PC-3 (cell line): ENCODE data around the gene PNCK. TPM values are rescaled to one million over a fixed set of nuclear protein-coding genes. Genes with fewer than 3 reads are reported as not detected.

ENCODE experiments used
- ATAC-seq: fragments of 200-7000 bp; cut with Tn5 transposase; 2 replicates; pipeline ENCODE4 v1.9.1; 2020; ENCODE audit warnings: mild to moderate bottlenecking, moderate library complexity
- BruUV-seq: library from RNA; stranded (reverse); fragments of 400-500 nt; replicated peaks from 2 replicates; lab custom pipeline; 2021; lab: Mats Ljungman, UMichigan
- CTCF ChIA-PET: fragments of 300-600 bp; sonication (Branson Sonifier 250); formaldehyde crosslinking; loops from one replicate; lab custom pipeline; 2022; ENCODE audit warnings: antibody characterized with exemption; lab: Charles Lee
- POLR2A ChIA-PET: fragments of 300-600 bp; sonication (Branson Sonifier 250); formaldehyde crosslinking; loops from one replicate; lab custom pipeline; 2022; ENCODE audit warnings: antibody characterized with exemption; ENCODE audit not compliant: unreplicated experiment; lab: Charles Lee
- DNase-seq: peaks from one replicate; pipeline ENCODE4 v3.0.0-alpha.2; 2015
- H2AFZ ChIP-seq: fragments of 300-600 bp; sonication (generic); 2 replicates; pipeline ENCODE4 v1.6.0; 2016; ENCODE audit warnings: antibody characterized with exemption, low read length
- H3F3A ChIP-seq: fragments of 300-600 bp; sonication (generic); one replicate; pipeline ENCODE4 v1.6.0; 2017; ENCODE audit warnings: antibody characterized with exemption, low read length, control low read depth, mild to moderate bottlenecking; ENCODE audit not compliant: unreplicated experiment
- H3K27ac ChIP-seq: fragments of 300-600 bp; sonication (generic); 2 replicates; pipeline ENCODE4 v1.5.1; 2016; ENCODE audit warnings: mild to moderate bottlenecking, low read length
- H3K27me3 ChIP-seq: fragments of 300-600 bp; sonication (generic); 2 replicates; pipeline ENCODE4 v1.6.1; 2016; ENCODE audit warnings: low read length, mixed read lengths
- H3K36me3 ChIP-seq: fragments of 300-600 bp; sonication (generic); 2 replicates; pipeline ENCODE4 v1.6.1; 2016; ENCODE audit warnings: low read depth, mixed run types, low read length, mixed read lengths
- H3K4me1 ChIP-seq: fragments of 300-600 bp; sonication (generic); 2 replicates; pipeline ENCODE4 v1.5.1; 2016; ENCODE audit warnings: low read length; ENCODE audit not compliant: insufficient read depth
- H3K4me2 ChIP-seq: fragments of 300-600 bp; sonication (generic); 2 replicates; pipeline ENCODE4 v1.6.0; 2016; ENCODE audit warnings: low read length
- H3K4me3 ChIP-seq: fragments of 300-600 bp; sonication (generic); 2 replicates; pipeline ENCODE4 v1.5.1; 2016; ENCODE audit warnings: mild to moderate bottlenecking, low read length, mixed read lengths
- H3K79me2 ChIP-seq: fragments of 300-600 bp; sonication (generic); 2 replicates; pipeline ENCODE4 v1.6.1; 2017; ENCODE audit warnings: low read length, mixed read lengths
- H3K9ac ChIP-seq: fragments of 300-600 bp; sonication (generic); 2 replicates; pipeline ENCODE4 v1.6.0; 2016; ENCODE audit warnings: mild to moderate bottlenecking, low read length
- H3K9me2 ChIP-seq: fragments of 300-600 bp; sonication (generic); replicated peaks from 2 replicates; pipeline ENCODE4 v1.6.1; 2016; ENCODE audit warnings: mixed run types, low read length, mixed read lengths
- H3K9me3 ChIP-seq: fragments of 300-600 bp; sonication (generic); 2 replicates; pipeline ENCODE4 v1.6.1; 2016; ENCODE audit warnings: low read length, mixed read lengths
- H4K20me1 ChIP-seq: fragments of 300-600 bp; sonication (generic); 2 replicates; pipeline ENCODE4 v1.6.1; 2016; ENCODE audit warnings: low read length, mixed read lengths
- EZH2 ChIP-seq: fragments of 300-600 bp; sonication (generic); IDR thresholded peaks from one replicate; pipeline ENCODE4 v1.6.1; 2017; ENCODE audit warnings: antibody characterized with exemption, mild to moderate bottlenecking, low read length; ENCODE audit not compliant: unreplicated experiment
- EZH2phosphoT487 ChIP-seq: fragments of 300-600 bp; sonication (generic); IDR thresholded peaks from 2 replicates; pipeline ENCODE4 v1.6.1; 2018; ENCODE audit warnings: mild to moderate bottlenecking, antibody characterized with exemption, low read length, borderline replicate concordance
- intact Hi-C: fragments of 100-400 bp; cut with micrococcal nuclease; formaldehyde crosslinking; loops from 2 replicates; pipeline ENCODE4 v1.9.0; 2023
- total RNA-seq: library from RNA; depleted of rRNA; stranded (reverse); fragments of >200 nt; gene quantifications from 2 replicates; pipeline ENCODE4 v1.2.3, GENCODE V29; 2014
- TF ChIP-seq, protein P1 (sequence below): fragments of 300-600 bp; sonication (generic); conservative IDR thresholded peaks from 2 replicates; pipeline ENCODE4 v1.5.1; 2017; ENCODE audit warnings: antibody characterized with exemption, low read depth, mild to moderate bottlenecking, low read length

The PNCK gene
- total RNA-seq, 1 experiment from 2014 or later, result 1.0 TPM

DNA sequence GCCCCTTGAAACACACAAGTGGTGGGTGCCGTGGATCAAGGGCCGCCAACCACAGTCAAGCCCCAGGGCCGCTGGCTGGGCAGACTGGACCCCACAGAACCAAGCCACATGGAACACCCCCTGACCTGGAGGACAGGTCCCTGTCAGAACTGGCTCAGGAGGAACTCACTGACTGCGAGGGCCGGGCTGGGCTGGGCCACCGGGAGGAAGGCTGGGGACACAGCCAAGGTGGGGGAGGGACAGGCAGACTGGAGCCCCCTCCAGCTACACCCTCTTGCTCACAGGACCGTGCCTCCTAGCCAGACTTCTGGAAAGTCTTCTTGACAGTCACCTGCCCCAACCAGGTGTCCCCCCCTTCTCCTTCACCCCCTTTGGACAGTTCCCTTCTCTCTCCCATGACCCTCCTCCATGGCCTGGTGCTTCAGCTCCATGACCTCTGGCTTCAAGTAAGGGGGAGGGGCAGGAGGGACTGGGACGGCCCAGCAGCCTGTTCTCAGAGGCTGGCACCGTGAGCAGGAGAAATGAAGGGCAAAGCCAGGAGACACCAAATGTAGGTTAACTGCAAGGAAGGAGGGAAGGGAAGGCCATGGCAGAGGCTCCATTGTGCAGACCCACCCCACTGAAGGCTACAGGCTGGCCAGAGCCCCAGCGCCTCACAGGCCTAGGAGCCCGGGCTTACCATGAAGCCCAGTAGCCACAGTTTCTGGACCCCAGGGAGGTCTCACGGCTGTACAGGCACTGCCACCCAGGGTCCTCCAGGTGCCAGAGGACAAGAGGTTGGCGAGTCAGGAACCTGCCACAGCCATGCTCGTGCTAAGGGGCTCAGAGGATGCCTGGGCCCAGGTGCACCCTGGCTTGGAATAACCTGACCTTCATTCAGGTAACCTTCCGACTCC is 49.2 kb downstream of the PNCK start:
- H3K27me3 ChIP-seq, result peaks cover 27% of the 10 kb centered on the region; the same call in 1 of the 2 replicates
- CTCF ChIA-PET, result no interaction called here
- no peaks in the 10 kb centered on the region for H3F3A ChIP-seq
- no peaks in the 10 kb centered on the region for H3K9me3 ChIP-seq
- no peak overlapping the region for H3K4me3 ChIP-seq
- DNase-seq (no peak), ATAC-seq (no peak)
- no peak overlapping the region for H3K27ac ChIP-seq
- H4K20me1 ChIP-seq, result no peaks in the 10 kb centered on the region
- no peaks in the 10 kb centered on the region for H3K79me2 ChIP-seq
- no peaks in the 10 kb centered on the region for H3K4me1 ChIP-seq
- no peak overlapping the region for H3K9ac ChIP-seq
- no peak for TF ChIP-seq EZH2
- no peak for TF ChIP-seq EZH2phosphoT487
- TF ChIP-seq, protein P1, sequence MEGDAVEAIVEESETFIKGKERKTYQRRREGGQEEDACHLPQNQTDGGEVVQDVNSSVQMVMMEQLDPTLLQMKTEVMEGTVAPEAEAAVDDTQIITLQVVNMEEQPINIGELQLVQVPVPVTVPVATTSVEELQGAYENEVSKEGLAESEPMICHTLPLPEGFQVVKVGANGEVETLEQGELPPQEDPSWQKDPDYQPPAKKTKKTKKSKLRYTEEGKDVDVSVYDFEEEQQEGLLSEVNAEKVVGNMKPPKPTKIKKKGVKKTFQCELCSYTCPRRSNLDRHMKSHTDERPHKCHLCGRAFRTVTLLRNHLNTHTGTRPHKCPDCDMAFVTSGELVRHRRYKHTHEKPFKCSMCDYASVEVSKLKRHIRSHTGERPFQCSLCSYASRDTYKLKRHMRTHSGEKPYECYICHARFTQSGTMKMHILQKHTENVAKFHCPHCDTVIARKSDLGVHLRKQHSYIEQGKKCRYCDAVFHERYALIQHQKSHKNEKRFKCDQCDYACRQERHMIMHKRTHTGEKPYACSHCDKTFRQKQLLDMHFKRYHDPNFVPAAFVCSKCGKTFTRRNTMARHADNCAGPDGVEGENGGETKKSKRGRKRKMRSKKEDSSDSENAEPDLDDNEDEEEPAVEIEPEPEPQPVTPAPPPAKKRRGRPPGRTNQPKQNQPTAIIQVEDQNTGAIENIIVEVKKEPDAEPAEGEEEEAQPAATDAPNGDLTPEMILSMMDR, result no peak
- intact Hi-C loops, result no loop called here
- no peaks in the 10 kb centered on the region for H3K36me3 ChIP-seq
- H2AFZ ChIP-seq, result no peak overlapping the region
- no TSS peak for BruUV-seq
- no peaks in the 10 kb centered on the region for H3K9me2 ChIP-seq
- POLR2A ChIA-PET, result no interaction called here
- no peak overlapping the region for H3K4me2 ChIP-seq

DNA sequence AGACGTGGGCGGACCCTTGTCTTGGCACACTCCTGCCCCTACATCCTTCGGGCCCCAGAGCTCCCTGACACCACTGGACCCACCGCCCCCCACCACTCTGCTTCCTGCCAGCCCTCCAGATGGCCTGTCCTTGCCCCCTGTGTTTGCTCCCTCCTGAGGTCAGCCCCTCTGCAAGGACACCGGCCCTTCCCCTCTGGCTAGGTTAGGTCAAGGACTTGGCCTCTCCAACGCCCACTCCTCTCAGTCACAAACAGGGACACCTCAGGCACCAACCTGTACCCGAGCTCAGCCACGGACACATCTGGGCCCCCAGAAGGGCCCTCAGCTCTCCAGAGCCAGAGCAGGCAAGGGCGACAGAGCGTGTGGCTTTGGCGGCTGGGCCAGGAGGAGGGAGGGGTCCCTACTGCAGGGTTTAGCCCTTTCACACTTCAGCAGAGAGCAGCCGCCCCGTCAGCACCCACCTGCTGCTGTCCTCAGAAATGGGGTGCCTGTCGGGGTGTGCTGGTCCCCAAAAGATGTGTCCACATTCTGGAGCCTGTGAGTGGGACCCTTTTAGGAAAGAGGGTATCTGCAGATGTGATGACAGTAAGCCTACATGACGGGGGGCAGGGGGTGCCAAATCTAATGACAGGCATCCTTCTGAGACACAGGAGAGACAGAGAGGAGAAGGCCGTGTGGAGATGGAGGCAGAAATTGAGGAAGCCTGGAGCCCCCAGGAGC is 50.1 kb downstream of the PNCK start:
- TF ChIP-seq EZH2, result no peak
- no peak for TF ChIP-seq EZH2phosphoT487
- TF ChIP-seq, protein P1, result no peak
- no peak for ATAC-seq

More for the DNA sequence above, 50.1 kb downstream of the PNCK start:
- Histone ChIP-seq H3K36me3 (no peaks in the 10 kb centered on the region), H3K27me3 (peaks cover 30% of the 10 kb centered on the region), H3K9me2 (no peaks in the 10 kb centered on the region), H4K20me1 (no peaks in the 10 kb centered on the region), H3K4me3 (no peak overlapping the region), H3K79me2 (no peaks in the 10 kb centered on the region), H3K4me2 (no peak overlapping the region), H3K9ac (no peak overlapping the region), H3K4me1 (no peaks in the 10 kb centered on the region), H3F3A (no peaks in the 10 kb centered on the region), H3K27ac (no peak overlapping the region), H2AFZ (no peak overlapping the region), H3K9me3 (no peaks in the 10 kb centered on the region)
- CTCF ChIA-PET, result no interaction called here
- intact Hi-C loops, result no loop called here
- no peak for DNase-seq
- no TSS peak for BruUV-seq
- POLR2A ChIA-PET, result no interaction called here
